HPDE6-E6E7 (cell line): ENCODE measurements around the gene TNFRSF13B.
"Not testable (repeated sequence)": the region's sequence is repeated elsewhere in the genome, so short reads cannot be mapped to it uniquely, and the experiment has no call there.

ENCODE experiments used
- DNase-seq: peaks from one replicate; pipeline ENCODE4 v3.0.0; 2011; ENCODE audit warnings: missing footprints; ENCODE audit errors: extremely low spot score

The TNFRSF13B gene

DNA sequence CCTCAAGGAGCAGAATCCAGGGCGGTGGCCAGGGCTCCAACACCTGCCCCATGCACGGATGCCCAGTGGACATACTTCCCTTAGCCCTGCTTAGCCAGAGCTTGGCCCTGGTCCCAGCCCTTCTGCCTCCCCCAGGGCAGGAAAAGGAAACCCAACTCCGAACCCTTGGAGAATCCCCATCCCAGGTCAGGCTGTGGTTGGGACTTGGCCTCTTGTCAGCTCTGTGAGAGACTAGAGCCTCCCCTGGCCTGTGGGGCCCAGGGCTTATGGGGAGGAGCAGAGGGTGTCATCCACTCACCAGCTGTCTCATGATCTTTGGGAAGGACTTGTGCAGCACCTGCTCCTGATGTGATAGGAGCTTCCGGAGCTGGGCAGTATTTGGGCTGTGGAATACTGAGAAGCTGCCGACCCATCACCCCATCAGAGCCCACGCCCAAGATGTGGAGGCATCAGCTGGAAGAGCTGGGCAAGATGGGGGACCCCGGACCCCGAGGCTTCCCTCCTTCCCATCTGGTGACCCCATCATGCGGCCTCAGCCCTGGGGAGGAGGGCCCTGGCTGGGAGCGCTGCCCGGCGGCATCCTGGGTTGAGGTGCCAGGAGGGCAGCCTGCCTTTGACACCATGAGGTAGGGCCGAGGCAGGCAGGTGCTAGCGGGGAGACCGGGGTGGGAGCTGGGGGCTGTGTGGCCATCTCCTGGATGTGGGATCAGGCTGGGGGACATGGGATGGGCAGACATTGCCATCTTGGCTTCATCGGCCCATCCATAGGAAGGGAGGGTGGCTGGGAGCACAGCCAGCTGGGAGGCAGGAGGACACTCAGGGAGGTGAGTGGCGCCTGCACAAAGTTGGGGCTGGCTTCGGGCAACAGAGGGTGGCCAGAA is 45.1 kb downstream of the TNFRSF13B start:
- no peak for DNase-seq

DNA sequence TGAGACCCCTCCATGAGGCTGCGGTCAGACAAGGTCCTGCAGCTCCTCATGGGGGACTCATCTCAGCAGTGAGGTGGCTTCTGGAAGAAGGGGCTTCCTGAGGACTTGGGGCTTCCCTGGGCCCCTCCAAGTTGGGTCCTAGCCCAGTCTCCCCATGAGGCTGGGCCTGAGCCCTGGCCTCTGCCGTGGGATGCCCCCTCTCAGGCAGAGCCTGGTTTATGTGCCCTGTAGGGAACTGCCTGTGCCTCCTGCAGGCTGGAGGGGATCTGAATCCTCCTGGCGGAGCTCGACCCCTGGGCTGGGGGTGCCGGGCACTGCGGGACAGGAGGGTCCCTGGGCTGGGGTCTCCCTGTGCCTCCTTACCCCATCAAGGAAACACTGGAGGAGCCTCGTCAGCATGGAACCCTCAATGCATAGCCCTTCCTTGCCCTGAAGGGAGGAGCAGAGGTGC is 45.8 kb downstream of the TNFRSF13B start:
- no peak for DNase-seq

DNA sequence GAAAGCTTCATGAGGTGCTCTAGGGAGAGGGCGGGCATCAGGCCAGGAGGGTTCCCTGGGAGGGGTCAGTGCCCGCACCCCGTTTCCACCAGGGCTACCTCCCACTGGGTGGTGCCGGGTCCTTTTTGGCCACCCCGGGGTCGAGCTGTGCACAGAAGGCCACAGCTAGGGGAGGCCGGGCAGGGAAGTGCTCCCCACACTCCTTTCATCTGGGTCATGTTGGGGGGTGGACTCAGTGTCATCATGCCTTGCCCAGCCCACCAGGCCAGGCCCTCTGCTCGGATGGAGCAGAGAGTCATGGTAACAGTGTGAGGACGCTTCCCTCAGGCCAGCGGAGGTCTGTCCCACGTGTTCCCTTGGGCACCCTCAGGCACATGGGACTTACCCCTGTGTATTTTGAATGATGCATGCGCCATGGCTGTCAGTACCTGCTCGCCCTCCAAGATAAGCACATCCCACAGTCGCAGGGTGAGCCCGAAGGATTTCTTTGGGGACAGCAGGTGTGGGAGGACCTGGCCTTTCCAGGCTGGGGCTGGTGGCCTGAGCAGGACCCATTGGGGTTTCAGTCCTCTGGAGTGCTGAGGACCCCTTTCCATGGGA is 46.4 kb downstream of the TNFRSF13B start:
- DNase-seq: no peak

DNA sequence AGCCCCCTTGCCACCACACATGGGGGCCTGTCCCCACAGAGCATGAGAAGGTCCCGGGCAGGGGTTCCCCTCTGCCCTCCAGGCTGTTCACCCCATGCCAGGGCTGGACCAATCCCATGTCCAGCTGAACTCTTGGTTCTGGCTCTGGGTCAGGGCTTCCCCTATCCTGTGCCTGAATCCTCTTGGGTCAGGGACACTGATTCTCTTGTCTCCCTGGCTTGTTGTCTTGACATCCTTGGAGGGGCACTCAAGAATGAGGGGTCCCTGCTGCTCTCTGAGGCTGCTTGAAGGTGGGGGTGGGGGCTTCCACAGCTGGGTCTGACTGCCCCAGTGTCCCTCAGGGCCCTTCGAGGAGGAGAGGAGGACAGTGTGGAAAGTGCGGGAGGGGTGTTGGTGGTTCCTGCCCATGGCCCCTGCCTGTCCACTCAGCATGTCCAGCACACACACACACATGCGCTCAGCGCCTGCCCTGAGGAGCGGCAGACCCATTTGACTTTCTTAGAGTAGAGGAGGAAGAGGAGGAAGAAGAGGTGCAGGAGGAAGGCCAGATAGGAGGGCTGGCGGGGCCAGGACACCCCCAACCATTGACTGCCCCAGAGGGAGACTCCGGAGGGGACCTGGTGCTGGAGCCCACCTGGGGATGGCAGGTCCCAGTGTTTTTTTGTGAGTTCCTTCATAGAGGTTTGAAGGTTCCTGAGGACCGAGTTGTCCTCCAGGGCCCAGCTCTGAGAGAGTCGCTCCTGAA is 47.0 kb downstream of the TNFRSF13B start:
- no peak for DNase-seq

DNA sequence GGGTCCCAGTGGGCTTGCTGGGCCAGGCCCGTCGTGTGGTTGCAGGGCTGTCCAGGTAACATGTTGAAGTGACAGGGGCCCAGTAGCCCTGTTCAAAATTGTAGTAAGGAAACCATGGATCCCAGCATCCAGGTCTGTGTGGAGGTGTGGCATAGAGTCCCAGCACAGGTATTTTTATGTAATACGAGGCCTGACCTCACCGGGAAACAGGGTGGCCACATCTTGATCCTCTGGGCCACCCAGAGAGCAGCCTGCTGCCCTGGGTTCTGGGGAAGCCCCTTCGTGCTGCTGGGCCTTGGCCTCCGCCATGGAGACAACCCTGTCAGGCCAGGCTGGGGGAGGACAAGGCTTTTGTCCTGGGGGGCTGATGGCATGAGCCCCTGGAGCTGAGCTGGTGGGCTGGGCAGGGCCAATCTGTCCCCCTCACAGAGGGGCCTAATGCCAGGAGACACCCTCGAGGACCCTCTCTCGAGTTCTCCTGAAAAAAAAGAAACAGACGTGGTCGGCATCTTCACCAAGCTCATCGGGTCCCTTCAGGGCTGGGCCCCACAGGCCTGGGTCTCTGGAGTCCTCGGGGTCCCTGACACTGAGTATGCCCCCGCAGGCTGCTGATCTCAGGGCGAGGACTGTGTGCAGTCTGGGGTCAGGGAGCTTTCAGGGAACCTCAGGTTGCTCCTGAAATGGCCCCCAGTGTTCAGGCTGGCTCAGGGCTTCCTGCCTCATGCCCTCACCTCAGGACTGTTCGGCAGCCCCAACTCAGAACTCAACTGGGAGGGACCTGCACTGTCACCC is 47.8 kb downstream of the TNFRSF13B start:
- DNase-seq: no peak

DNA sequence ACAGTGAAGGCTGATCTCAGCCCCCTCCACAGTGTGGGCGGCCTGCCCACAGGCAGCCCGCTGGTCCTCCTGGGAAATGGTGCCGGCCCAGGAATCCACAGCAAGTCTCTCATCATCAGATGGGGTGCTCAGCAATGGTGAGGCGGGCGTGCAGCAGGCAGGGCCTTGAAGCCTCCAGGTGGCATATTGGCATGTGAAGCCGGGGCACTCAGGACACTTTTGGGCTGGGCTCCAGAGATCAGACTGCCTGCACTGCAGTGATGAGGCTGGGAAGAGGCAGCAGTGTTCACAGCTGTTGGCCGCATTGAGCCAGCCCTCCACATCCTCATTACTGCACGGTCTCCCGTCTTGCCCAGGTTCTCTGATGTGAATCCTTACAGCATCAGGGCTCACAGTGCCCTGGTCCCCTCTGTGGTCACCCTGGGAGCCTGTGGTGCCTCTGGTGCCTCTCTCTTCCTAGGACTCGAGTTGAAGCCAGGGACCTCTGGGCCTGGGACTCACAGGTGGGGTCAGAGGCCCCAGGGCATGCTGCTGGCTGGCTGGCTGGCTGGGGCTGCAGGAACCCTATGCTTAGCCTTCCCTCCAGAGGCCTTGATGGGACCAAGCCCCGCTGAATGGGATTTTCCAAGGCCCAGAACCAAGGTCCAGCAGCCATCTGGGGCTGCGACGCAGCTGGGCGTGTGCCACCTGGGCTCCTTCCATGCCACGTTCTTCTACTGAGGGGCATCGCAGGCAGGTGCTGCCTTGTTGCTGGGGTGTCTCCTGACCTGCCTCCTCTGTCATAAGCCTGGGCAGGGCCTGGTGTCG is 48.6 kb downstream of the TNFRSF13B start:
- no peak for DNase-seq

DNA sequence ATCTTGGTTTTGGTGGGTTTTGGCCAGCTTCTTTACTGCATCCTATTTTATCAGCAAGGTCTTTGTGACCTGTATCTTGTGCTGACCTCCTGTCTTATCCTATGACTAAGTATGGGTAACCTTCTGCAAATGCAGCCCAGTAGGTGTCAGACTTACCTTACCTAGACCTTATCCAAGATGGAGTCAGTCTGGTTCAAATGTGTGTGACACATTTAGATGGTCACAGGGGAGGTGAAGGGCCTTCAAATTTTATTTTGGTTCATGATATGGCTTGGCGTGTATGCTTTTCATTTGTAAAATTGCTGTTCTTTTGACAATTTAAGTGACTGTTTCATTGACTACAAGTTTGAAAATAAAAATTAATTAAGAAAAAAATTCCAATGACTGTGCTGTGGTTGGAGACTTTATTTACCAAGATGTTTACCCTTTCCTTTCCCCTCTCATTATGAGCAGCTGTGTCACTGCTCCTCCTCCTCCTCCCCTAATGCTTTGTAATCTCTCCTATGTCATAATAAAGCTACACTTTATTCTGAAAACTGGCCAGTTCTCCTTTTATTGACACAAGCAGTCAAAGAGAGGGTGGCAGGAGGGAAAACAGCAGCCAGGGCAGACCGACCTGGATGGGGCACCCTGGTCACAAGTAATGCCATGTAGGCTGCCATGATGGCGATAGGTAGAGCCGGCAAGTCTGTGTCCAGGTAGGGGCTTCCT is 49.4 kb downstream of the TNFRSF13B start:
- DNase-seq: no peak

DNA sequence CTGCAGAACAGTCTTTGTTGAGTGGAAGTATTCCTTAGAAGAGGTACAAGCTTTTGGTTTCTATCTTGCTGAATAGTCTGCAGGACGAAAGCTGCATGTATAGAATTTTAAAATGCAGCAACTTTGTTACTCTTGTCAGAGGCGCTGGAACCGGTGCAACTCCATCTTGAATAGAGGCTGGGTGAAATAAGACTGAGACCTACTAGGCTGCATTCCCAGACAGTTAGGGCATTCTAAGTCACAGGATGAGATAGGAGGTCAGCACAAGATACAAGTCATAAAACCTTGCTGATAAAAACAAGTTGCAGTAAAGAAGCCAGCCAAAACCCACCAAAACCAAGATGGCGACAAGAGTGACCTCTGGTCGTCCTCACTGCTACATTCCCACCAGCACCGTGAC is 50.5 kb downstream of the TNFRSF13B start:
- DNase-seq: not testable (repeated sequence)

DNA sequence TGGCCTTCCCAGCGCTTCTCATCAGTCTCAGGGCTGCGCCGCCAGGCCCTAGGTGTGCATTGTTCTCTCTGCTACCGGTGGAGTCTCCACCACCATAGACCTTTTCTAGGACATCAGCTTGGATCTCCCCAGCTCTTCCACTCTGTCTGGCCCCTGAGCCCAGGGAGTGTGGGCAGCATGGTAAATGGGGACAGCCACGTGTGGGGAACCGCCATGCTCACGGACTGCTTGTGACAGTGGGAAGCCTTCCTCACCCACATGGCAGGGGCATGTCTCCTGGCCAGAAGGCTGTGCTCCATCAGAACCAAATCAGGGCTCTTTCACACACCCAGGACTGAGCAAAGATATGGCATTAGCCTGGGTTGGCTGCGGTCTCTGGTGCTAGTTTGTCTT is 51.3 kb downstream of the TNFRSF13B start:
- DNase-seq: no peak

DNA sequence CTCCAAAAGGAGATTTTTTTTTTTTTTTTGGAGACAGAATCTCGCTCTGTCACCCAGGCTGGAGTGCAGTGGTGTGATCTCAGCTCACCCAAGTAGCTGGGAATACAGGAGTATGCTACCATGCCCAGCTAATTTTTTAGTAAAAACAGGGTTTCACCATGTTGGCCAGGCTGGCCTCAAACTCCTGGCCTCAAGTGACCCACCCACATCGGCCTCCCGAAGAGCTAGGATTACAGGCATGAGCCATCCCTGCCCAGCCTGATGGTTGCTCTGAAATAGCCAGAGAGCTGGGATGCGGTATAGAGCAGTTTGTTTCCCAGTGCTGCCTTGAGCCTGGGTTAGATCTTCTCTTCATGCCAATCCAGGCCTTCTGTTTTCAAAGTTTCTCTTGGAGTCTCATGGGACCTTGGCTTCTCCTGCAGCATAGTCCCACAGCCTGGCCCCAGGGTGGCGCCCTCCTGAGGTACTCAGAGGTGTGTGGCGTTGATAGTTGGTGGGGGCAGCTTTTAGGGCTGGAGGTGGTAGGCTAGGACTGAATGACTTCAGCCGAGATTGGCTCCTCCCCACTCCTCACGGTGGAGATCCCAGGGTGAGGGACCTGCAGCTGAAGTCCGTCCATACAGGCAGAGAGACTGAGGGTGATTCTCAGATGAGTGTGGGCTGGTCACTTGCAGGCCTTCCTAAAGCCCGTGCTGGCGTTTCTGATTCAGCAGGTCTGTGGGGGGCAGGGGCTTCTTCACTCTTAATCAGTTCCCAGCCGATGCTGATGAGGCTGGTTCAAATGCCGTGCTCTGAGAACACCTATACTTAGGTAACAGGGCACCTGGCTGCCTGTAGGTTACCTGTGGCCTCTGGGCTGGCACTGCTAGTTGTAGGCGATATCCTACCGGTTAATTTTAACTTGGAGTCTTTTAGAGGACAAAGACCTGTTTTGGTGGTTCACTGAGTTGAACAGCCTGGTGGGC is 52.0 kb downstream of the TNFRSF13B start:
- no peak for DNase-seq

DNA sequence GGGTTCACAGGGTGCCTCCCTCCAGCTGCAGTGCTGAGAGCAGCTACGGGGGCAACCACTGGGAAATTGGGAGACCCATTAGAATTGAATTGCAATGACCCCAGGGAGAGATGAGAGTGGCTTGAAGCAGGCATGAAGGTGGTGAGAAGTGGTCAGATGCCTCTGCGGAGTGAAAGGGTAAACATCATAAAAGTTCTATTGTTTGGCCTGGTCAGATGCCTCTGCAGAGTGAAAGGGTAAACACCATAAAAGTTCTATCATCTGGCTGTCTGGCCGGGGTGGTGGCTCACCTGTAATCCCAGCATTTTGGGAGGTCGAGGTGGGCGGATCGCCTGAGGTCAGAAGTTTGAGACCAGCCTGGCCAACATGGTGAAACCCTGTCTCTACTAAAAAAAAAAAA is 53.5 kb downstream of the TNFRSF13B start:
- DNase-seq: no peak

DNA sequence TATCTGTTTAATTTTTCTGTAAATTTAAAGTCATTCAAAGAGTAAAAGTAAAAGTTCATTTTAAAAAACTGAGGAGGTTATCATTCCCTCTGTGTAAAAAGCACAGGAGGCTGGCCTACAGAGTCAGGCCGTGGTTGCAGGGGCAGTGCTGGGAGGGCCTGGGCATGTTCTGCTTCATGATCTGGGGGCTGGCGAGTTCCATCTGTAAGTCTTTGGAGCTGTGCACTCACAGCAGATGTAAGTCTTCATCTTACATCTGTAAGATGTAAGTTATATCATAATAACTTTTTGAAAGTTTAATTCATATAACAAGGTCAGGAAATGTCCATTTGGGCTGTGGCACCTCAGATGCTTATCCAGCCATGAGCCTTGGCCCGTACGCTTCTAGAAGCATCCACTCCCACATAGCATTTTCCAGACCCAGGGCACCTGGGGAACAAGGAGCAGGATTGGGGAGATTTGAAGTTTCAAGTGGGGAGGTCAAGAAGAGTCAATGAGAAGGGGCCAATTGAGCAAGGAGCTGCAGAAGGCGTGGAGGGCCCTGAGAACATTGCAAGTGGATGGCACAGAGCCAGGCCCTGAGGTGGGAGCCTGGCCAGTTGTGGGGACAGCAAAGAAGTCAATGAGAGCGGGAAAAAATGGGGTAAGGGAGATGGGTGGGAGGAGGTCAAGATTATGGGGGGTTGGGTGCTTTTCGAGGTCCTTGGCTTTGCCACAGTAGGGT is 54.1 kb downstream of the TNFRSF13B start:
- no peak for DNase-seq

DNA sequence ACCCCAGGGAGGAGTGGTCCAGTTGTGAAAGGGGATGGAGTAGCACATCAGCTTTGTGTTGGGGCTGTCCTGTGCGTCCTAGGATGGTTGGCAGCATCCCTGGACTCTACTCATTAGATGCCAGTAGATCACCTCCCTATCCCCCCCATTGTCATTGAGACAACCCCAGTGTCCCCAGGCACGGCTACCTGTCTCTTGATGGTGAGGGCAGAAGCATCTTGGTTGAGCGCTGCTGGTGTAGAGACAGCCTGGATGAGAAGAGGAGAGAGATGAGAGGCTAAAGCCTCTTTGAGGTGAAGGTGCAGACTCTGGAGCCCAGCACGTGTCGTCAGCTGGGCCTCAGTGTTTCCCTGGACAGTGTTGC is 55.4 kb downstream of the TNFRSF13B start:
- DNase-seq: no peak

DNA sequence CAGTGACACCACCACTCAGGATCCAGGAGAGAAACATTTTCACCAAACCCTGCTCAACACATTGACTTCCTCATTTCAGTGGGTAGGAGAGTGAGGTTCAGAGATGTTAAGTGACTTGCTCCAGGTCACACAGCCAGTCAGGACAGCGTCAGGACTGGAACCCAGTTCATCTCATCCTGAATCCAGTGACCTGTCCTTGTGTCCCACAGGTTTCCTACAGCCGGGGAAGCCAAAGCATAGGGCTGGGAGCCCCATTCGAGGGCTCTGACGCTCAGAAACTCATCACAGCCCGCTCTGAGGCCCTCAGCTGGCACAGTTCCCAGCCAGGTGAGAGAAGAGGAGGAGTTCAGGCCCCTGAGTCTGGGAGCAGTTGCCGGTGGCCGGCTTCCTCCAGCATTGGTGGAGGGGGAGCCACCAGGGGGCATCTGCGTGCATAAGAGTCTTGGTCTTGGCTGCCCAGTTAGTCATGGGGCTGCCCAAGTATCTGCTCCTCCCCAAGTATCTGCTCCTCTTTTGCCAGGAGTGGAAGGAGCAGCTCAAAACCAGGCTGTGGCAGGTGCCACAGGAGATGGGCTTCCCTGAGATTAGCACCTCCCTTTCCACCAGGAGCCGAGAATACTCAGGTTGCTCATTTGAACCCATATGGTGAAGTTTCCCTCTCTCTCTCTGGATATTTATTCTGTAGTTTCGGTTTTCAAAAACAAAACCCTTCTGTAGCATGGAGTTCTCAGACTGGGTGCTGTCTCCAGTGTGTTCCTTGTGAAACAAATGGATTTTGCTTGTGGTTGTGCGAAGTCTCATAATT is 56.0 kb downstream of the TNFRSF13B start:
- DNase-seq: peak; percentile 64

DNA sequence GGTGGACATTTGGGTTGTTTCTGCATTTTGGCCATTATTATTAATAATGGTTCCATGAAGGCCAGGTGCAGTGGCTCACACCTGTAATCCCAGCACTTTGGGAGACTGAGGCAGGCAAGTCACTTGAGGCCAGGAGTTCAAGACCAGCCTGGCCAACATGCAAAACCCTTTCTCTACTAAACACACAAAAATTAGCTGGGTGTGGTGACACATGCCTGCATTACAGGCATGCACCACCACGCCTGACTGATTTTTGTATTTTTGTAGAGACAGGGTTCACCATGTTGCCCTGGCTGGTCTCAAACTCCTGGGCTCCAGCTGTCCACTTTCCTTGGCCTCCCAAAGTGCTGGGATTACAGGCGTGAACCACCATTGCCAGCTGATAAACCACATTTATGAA is 58.5 kb downstream of the TNFRSF13B start:
- no peak for DNase-seq

DNA sequence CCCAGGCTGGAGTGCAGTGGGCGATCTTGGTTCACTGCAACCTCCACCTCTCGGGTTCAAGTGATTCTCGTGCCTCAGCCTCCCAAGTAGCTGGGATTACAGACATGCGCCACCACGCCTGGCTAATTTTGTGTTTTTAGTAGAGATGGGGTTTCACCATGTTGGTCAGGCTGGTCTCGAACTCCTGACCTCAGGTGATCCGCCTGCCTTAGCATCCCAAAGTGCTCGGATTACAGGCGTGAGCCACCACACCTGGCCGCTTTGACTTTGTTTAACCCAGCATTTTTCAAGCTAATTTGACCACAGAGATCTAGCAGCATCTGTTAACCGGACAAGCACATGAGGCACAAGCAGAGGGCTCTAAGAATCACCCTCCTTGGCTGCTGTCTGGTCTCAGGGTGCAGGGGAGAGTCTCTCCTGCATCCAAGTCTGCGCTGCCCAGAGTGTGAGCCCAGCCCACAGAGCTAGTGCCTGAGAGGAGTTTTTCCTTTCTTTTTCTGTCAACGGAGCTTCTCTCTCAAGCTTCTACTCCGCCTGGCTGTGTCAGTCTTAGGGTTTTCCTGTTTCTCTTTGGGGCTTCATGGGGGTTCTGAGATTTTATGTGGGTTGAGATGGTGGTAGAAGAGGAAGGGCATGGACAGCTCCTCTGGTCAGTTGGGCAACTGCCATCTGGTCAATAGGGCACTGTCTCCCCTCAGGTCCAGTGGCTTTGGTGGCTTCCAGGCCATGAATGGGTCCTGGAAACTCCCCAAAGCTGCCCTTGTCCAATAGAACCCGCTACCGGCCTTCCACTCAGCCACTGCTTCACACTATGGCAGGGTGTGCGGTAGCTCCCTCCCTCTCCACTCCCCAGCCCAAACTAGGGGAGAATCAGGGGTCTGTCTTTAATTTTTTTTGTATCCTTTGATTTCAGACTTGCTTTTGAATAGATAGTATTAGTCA is 59.6 kb downstream of the TNFRSF13B start:
- DNase-seq: no peak
